ENCODE measurements around the gene BPNT1. TPM values are rescaled to one million over a fixed set of nuclear protein-coding genes. Genes with fewer than 3 reads are reported as not detected.

BPNT1 gene
- total RNA-seq, 1 donor from 2014 or later: 19.7 TPM

DNA sequence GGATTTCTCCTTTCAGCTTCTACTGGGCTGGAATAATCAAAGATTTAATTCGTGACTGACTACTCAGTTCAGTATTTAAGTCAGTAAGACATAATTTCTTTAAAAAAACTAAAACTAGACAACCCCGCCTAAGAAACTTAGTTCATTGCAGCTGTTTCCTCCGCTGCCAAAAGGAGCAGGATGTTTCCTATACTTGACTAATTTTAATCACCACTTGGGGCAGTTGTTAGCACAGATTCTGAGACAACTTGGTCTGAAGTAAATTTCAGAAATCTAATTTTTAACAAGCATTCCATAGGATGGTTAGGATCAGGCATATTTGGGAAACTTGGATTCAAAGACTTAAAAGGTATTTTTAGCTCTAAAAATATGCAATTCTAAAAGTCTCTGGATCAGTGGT, 77.3 kb downstream of the BPNT1 start:
- TF ChIP-seq, protein P1, sequence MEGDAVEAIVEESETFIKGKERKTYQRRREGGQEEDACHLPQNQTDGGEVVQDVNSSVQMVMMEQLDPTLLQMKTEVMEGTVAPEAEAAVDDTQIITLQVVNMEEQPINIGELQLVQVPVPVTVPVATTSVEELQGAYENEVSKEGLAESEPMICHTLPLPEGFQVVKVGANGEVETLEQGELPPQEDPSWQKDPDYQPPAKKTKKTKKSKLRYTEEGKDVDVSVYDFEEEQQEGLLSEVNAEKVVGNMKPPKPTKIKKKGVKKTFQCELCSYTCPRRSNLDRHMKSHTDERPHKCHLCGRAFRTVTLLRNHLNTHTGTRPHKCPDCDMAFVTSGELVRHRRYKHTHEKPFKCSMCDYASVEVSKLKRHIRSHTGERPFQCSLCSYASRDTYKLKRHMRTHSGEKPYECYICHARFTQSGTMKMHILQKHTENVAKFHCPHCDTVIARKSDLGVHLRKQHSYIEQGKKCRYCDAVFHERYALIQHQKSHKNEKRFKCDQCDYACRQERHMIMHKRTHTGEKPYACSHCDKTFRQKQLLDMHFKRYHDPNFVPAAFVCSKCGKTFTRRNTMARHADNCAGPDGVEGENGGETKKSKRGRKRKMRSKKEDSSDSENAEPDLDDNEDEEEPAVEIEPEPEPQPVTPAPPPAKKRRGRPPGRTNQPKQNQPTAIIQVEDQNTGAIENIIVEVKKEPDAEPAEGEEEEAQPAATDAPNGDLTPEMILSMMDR (IDR thresholded peaks at IDR 0.05; ENCODE audit: borderline replicate concordance): no peak
- Histone ChIP-seq H3K9me3 (replicated peaks) (no peaks in the 10 kb centered on the region), H3K27me3 (ENCODE audit: low read depth) (no peaks in the 10 kb centered on the region), H3K36me3 (peaks cover 73% of the 10 kb centered on the region), H3K4me3 (no peak overlapping the region), H3K4me1 (peaks cover 11% of the 10 kb centered on the region), H3K27ac (replicated peaks) (no peak overlapping the region)
- no peak for DNase-seq
- intact Hi-C loops (cut with micrococcal nuclease): no loop called here

DNA sequence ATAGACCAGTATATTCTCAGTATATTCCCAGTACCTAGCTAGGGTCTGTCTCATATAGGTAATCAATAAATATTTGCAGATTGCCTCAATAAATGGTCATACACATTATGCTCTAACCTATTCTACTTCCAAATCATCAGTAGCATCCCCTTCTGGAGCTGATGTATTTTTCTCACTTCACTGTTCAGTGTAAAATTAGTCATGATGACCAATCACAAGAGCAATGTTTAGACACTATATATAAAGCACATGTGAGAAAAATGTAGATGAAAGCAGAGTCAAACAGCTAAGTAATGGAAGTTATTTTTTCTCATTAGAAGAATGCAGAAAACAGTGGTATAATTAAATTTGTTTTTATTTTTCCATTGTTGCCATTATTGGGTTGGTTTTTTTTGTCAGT, 78.0 kb downstream of the BPNT1 start:
- Histone ChIP-seq H3K9me3 (replicated peaks) (no peaks in the 10 kb centered on the region), H3K36me3 (peaks cover 73% of the 10 kb centered on the region), H3K27ac (replicated peaks) (no peak overlapping the region), H3K4me3 (no peak overlapping the region), H3K27me3 (ENCODE audit: low read depth) (no peaks in the 10 kb centered on the region), H3K4me1 (peaks cover 11% of the 10 kb centered on the region)
- no peak for DNase-seq
- intact Hi-C loops (cut with micrococcal nuclease): no loop called here
- TF ChIP-seq, protein P1 (IDR thresholded peaks at IDR 0.05; ENCODE audit: borderline replicate concordance): no peak

Small RNAs within 50 kb of the gene (microRNA-seq; reads per million reads assigned to microRNA genes)
- gene MIR194-1 (not detected), gene MIR215 (not detected)

Other genes with a start within 250 kb of the BPNT1 start
- gene SLC30A10, start 161.2 kb downstream of the BPNT1 start, total RNA-seq: 0.47 TPM
- 56.9 TPM for gene EPRS1, start 43.3 kb downstream of the BPNT1 start, total RNA-seq
- gene IARS2, start 4.3 kb upstream of the BPNT1 start, total RNA-seq: 77.5 TPM
- 20.3 TPM for gene RAB3GAP2, start 182.7 kb upstream of the BPNT1 start, total RNA-seq

All from left ventricle myocardium inferior (tissue), 1 donor.